HG03342 (cell line): Measurements from ENCODE around the gene FAM83F.

Experiments
- ATAC-seq: cut with Tn5 transposase; IDR thresholded peaks from one replicate; pipeline ENCODE4 v1.9.1; 2021; ENCODE audit warnings: mild to moderate bottlenecking, moderate library complexity; ENCODE audit not compliant: unreplicated experiment

Gene FAM83F

DNA sequence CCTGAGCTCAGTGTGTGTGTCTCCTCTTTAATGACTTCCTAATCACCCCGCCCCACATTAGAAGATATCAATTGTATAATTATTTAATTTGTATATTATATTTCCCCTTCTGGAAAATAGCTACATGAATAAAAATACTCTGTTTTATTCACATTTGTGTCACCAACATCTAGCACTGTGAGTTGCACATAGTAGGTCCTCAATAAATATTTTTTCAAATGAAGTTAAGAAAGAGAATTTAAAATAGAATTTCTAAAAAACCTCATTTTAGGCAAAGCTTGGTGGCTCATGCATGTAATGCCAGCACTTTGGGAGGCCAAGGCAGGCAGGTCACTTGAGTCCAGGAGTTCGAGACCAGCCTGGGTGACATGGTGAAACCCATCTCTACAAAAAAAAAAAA is 59.7 kb downstream of the FAM83F start:
- ATAC-seq, result no peak

DNA sequence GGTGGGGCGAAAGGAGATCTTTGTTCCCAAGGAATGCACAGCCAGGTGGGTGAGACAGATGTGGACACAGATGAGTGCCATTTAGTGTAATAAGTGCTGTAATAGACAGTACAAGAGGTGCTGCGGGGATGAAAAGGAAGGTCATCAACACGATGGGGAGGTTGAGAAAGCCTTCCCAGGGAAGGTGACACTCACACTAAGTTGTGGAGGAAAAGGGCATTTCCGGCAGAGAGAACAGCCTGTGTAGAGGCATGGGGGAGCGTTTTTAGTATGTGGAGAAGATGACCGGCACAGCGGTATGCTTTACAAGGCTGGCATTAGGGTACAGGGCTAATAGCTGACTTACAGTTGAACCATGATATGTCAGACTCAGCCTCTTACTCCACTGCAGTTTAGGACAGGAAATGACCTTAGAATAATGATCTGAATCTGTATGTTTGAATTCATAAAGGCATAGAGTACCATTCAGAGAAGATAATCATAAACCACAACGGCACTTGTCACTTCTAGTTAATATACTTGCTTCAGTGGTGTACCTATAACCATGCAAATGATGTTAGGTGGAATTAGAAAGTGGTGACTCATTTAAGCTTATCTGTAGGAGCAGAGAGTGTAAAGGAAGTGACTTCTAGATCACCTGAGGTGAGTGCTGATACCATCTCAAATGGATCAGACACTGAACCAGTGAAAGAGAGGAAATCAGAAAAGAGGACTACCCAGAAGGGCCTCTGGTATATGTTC is 60.6 kb downstream of the FAM83F start:
- peak; percentile 77 for ATAC-seq

DNA sequence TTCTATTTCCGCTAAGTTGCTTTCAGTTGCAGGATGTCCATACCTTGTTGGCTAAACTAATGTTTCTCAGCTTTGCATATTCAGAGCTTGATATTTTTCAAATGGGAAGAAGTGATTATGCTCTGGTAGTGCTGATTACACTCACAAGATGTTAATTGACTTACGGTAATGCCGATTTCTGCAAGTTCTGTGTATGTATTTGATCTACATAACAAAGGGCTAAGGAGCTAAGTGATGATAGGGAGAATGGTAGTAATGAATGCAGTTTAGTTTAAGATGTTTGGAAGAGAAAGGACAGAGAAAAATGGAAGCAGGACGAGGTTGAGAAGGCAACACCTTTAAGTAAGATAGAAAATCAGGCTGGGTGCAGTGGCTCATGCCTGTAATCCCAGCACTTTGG is 61.4 kb downstream of the FAM83F start:
- ATAC-seq, result no peak

DNA sequence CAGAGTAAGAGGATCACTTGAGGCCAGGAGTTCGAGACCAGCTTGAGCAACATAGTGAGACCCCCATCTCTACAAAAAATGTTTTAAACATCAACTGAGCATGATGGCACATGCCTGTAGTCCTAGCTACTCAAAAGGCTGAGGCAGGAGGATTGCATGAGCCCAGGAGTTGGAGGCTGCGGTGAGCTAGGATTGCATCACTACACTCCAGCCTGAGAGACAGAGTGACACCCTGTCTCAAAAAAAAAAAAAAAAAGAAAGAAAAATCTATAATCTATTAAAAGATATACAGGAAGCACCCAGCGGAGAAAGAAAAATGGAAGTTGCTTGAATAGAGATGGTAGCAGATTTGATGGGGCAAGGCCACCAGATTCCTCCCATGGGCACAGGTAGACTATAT is 61.8 kb downstream of the FAM83F start:
- ATAC-seq, result no peak

DNA sequence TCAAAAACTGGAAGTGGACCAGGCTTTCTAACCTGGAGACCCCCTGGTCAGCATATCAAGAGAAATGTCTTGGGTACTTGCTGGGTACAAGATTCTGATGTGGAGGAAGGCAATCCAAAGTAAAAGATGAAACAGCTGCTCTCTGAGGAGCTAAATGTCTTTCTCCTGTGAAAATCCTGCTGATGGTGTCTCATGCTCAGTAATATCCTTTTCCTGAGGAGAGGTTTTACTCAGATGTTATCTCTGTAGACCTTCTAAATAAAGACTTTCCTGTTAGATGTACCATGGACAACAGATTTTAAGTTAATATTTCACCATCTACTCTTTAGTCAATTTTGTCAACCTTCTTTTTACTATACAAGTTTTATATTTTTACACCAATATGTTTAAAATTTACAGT is 62.9 kb downstream of the FAM83F start:
- no peak for ATAC-seq

DNA sequence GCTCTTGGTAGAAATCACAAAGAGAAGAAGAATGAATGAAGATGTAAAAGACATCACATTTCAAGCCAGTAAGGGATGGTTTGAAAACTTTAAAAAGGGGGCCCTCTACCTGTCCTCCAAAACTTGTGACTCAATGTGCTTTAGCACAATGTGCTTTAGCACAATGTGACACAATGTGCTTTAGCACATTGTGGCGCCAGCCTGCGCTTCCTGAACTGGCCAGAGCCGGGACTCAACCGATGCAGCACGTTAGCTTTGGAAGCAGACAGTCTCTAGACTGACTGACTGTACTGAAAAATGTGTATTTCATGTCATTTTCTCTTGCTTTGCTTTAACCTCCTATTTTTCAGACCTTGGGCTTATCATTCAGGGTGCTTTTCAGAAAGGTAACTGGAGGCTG is 63.5 kb downstream of the FAM83F start:
- ATAC-seq, result no peak

DNA sequence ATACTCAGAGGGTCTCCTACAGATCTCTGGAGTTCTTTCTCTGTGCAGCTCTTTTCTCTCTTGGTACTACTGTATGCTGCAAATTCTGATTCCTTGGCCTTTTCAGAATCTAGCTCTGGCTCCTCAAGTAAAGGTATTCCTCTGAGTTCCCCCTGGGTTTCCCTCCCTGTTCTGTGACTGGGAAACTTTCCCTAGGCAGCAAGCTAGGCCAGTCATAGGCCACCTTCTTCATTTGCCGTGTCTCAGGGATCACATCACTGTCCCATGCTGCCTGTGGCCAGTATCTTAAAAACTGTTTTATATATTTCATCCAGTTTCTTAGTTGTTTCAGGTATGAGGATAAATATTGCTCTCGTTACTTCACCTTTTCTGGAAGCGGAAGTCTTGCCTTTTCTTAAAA is 71.2 kb downstream of the FAM83F start:
- ATAC-seq, result no peak

DNA sequence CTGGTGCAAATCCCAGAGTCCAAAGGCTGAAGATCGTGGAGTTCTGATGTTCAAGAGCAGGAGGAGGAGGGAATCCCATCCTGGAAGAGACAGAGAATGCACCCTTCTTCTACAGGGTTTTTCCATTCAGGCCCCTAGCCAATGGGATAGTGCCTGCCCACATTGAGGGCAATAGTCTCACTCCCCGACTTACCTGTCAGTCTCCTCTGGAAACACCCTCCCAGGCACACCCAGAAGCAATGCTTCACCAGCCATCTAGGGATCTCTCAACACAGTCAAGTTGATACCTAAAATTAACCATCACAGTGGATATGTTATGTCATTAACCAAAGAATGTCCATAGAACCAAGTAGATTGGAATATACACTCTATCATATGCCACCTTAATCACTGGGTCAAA is 72.9 kb downstream of the FAM83F start:
- no peak for ATAC-seq

DNA sequence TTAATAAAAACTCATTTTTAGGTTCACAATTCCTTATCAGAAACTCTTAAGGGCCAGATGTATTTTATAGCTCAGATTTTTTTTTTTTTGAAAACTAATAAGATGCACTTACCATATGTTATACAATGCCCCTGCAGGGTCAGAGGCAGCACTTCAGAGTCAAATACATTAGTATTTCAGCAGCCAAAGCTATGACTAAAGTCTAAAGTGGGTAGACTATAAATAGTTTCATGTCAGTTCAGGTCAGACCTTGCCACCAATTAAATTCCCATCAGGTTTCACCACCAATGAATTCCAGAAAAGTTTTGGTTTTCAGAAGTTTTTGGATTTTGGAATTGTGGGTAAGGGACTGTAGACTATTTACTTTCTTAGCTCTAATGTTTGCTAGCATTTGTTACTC is 75.9 kb downstream of the FAM83F start:
- no peak for ATAC-seq

DNA sequence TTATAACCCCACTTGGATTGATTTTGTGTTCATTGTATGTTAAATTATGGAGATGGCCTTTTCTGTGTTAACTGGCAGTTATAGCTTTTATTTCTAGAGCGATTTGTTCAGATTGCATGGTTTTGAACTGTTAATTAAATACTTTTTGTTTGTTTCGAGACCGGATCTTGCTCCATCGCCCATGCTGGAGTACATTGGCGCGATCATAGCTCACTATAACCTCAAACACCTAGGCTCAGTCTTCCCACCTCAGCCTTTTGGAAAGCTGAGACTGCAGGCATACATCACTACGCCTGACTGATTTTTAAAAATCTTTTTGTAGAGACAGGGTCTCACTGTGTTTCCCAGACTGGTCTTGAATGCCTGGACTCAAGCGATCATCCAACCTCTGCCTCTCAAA is 77.0 kb downstream of the FAM83F start:
- ATAC-seq, result no peak

DNA sequence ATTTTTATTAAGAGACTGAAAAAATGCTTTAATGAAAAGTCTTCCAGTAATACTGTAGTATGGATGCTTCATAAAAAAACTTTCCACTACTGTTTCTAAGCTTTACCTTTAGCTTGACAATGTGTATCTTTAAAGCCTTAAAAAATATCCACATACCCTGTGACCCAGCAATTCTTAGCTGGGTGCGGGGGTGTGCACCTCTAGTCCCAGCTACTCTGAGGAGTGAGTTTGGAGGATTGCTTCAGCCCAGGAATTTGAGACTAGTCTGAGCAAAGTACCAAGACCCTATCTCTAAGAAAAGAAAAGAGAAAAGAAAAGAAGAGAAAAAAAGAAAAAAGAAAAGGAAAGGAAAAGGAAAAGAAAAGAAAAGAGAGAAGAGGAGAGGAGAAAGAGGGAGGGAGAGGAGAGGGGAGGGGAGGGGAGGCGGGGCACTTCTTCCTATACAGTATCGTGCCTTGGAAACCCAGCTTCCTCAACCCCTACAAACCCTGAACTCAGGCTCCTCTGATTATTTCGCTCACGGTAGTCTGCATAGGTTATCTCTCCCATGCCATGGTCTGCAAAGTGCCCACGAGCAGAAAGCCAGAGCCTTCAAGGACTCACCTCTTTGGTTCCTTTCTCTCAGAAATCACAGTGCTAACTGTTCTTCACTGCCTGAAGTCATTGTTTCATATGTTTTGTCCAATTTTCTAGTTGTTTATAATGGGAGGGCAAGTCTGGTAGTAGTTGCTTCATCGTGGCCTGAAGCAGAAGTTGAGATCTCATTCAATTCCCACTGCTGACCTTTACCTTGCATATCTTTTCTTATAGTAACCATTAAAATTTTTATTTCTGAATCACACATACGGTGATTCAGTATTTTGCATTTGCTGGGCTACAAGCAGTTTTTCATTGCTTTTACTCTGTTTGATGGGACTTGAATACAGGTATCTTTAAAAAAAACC is 82.2 kb downstream of the FAM83F start:
- ATAC-seq, result no peak

DNA sequence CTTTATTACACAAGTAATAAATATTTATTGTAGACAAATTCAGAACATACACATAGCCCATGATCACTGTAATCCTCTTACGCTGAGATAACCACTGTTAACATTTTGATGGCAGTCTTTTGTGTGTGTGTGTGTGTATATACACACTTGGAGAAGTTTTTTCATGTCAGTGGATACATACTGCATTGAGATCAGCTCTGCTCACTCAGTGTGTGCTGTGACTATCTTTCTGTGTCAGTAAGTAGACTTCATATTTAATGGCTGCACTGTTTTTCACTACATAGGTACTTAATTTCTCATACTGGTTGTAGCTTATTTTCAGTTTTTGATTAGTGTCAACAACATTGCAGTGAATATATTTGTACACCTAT is 82.9 kb downstream of the FAM83F start:
- no peak for ATAC-seq

DNA sequence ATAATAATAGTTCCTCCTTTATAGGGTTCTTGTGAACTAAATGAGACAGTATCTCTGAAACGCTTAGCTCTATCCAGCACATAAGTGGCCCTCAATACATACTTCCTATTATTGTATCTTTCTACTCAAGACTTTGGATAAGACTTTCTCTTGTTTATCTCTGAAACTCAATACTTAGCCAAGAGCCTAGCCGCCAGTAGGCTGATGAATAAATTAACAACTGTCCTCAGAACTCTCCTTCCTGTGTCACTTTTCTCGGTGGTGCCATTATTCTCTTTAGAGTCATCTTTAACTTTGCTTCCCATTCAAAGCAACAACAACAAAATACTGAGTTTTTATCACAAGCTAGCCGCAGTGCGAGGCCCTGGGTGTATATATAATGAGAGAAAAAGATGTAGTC is 86.9 kb downstream of the FAM83F start:
- ATAC-seq, result no peak

DNA sequence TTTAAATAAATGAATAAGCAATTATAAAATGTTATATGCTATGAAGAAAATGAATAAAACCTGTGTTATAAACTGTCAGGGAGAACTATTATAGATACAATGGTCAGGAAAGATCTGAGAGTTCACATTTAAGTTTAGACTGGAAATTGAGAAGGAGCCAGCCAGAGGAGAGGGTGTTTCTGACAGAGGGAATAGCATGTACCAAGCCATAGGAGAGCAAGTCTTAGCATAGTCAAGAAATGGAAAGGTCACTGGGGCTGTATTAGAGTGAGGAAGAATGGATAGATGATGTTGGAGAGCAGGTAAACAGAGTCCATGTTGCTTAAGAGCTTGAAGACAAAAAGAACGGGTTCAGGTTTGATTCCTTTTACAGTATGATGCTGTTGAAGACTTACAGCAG is 87.4 kb downstream of the FAM83F start:
- no peak for ATAC-seq

DNA sequence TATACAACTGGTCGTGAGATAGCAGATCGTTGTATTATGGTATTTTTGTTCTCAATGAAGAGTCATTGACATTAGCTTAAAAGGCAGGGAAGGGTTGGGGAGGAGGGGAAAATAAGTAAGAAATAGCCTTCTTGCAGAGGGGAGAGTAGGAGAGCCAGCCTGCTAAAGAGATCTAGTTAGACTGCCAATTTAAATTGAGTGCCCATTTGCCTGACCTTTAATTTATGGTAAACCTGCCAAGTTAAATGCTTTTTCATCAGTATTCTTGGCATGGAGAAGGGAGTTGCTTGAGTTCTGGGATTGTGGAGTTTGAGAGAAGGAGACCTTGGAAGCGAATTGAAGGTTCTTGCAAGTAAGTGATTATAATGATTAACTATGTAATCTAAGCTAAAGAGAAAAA is 89.0 kb downstream of the FAM83F start:
- ATAC-seq, result no peak

DNA sequence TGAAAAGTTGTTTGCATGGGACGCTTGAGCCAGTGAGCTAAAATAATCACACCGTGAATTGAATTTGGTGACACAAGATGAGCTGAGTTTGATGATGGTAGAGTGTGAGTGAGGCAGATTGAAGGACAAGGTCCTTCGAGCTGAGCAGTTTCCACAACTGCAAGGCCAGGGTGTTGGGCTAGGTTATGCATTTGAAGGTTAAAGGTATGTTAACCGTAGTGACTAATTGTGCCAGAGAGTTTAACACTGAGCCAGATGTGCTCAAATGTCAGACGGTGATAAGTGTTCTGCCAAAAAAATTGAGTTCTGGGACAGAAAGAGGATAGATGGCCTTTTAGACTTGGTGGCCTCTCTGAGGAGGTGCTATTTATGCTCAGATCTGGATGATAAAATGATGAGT is 89.5 kb downstream of the FAM83F start:
- no peak for ATAC-seq

DNA sequence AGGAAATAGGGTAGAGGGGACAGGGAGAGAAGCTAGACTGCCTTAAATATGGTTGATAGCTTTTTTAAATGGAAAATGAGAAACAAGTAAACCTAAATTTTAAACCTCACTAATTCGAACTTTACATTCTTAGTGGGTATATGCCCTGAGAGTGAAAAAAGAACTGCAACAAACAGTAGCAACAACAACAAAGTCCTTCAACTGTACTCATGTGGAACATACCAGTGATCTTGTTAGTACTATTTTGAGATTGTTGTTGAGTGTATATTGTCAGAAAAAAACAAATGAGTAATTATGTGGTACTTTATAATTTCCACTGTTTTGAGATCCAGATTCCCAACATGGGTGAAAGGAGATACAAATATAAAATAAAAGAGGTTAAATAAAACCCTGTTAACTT is 94.1 kb downstream of the FAM83F start:
- ATAC-seq, result no peak
